Left forelimb (tissue), 1 donor: ENCODE data around the gene SRPX2.
"Not testable (repeated sequence)": the region's sequence is repeated elsewhere in the genome, so short reads cannot be mapped to it uniquely, and the experiment has no call there.

Experiments
- DNase-seq: peaks from one replicate; pipeline ENCODE4 v3.0.0-alpha.2; 2018; ENCODE audit warnings: low spot score

SRPX2 gene

GRCh38 chrX:100696699-100697351, 52.8 kb downstream of the SRPX2 start:
- DNase-seq, result no peak

- DNase-seq, result no peak
Measured at GRCh38 chrX:100698551-100698950, 54.6 kb downstream of the SRPX2 start.

- DNase-seq, result no peak
Measured at GRCh38 chrX:100700809-100701208, 56.8 kb downstream of the SRPX2 start.

- DNase-seq, result no peak
Measured at GRCh38 chrX:100704581-100705203, 60.7 kb downstream of the SRPX2 start.

GRCh38 chrX:100710816-100711215, 66.8 kb downstream of the SRPX2 start:
- no peak for DNase-seq

GRCh38 chrX:100717363-100717762, 73.4 kb downstream of the SRPX2 start:
- DNase-seq, result no peak

- DNase-seq, result no peak
Measured at GRCh38 chrX:100719139-100719538, 75.1 kb downstream of the SRPX2 start.

GRCh38 chrX:100720301-100720700, 76.3 kb downstream of the SRPX2 start:
- DNase-seq, result no peak

GRCh38 chrX:100721328-100721727, 77.3 kb downstream of the SRPX2 start:
- DNase-seq, result no peak

- DNase-seq, result not testable (repeated sequence)
Measured at GRCh38 chrX:100724006-100724405, 80.0 kb downstream of the SRPX2 start.
